GM12878 (cell line): Measurements from ENCODE around the gene MRPS27.

Experiments used
- CBFB ChIP-seq: IDR thresholded peaks from 2 replicates; pipeline ENCODE4 v1.6.1; 2016; ENCODE audit warnings: antibody characterized with exemption, low read depth
- ZNF384 ChIP-seq: IDR thresholded peaks from 2 replicates; pipeline ENCODE4 v1.6.1; 2012; ENCODE audit warnings: low read depth, mild to moderate bottlenecking, low read length, improper control_type of control experiment, borderline replicate concordance
- TF ChIP-seq, protein P1 (sequence below), 3 experiments: IDR thresholded peaks in 2 of 3; conservative IDR thresholded peaks in 1 of 3; 2 replicates each; pipeline ENCODE4 v1.5.1; 2011; ENCODE audit warnings: low read depth in 3 of 3, low read length in 3 of 3, mild to moderate bottlenecking in 3 of 3, control low read depth in 2 of 3, moderate library complexity in 2 of 3, inconsistent platforms in 1 of 3, mixed read lengths in 1 of 3; ENCODE audit not compliant: control insufficient read depth in 2 of 3, insufficient read depth in 1 of 3; ENCODE audit errors: extremely low read depth in 1 of 3
- TF ChIP-seq, protein P2 (sequence below): IDR thresholded peaks from 2 replicates; pipeline ENCODE4 v1.6.1; 2012; ENCODE audit warnings: low read depth, low read length, improper control_type of control experiment

DNA sequence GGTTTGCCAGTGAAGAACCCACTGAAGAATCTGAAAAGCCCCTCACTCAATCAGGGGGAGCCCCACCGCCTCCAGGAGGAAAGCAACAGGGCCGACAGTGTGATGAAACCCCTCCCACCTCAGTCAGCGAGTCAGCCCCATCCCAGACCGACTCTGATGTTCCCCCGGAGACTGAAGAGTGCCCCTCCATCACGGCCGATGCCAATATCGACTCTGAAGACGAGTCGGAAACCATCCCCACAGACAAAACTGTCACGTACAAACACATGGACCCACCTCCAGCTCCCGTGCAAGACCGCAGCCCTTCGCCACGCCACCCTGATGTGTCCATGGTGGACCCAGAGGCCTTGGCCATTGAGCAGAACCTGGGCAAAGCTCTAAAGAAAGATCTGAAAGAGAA is 120.4 kb downstream of the MRPS27 start:
- TF ChIP-seq, protein P1, sequence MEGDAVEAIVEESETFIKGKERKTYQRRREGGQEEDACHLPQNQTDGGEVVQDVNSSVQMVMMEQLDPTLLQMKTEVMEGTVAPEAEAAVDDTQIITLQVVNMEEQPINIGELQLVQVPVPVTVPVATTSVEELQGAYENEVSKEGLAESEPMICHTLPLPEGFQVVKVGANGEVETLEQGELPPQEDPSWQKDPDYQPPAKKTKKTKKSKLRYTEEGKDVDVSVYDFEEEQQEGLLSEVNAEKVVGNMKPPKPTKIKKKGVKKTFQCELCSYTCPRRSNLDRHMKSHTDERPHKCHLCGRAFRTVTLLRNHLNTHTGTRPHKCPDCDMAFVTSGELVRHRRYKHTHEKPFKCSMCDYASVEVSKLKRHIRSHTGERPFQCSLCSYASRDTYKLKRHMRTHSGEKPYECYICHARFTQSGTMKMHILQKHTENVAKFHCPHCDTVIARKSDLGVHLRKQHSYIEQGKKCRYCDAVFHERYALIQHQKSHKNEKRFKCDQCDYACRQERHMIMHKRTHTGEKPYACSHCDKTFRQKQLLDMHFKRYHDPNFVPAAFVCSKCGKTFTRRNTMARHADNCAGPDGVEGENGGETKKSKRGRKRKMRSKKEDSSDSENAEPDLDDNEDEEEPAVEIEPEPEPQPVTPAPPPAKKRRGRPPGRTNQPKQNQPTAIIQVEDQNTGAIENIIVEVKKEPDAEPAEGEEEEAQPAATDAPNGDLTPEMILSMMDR (IDR thresholded peaks at IDR 0.05 in 2 of 3, conservative IDR thresholded peaks at IDR 0.05 in 1 of 3; ENCODE audit: control insufficient read depth in 2 of 3, extremely low read depth in 1 of 3, insufficient read depth in 1 of 3, low read depth in 3 of 3, low read length in 3 of 3) = no peak
- no peak for TF ChIP-seq CBFB
- TF ChIP-seq, protein P2, sequence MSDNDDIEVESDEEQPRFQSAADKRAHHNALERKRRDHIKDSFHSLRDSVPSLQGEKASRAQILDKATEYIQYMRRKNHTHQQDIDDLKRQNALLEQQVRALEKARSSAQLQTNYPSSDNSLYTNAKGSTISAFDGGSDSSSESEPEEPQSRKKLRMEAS = no peak
- no peak for TF ChIP-seq ZNF384
